ENCODE measurements around the gene FALEC. TPM values are rescaled to one million over a fixed set of nuclear protein-coding genes. Genes with fewer than 3 reads are reported as not detected.

The FALEC gene
- polyA plus RNA-seq, 1 donor from 2014 or later: not detected

GRCh38 chr1:150543500-150544143 lies 28.1 kb downstream of the FALEC start:
- TF ChIP-seq MXI1 (conservative IDR thresholded peaks at IDR 0.05; ENCODE audit: poor library complexity, severe bottlenecking) (no peak), REST (IDR thresholded peaks at IDR 0.05; ENCODE audit: borderline replicate concordance) (no peak), EP300 (conservative IDR thresholded peaks at IDR 0.05; ENCODE audit: poor library complexity, severe bottlenecking) (no peak), SMC3 (conservative IDR thresholded peaks at IDR 0.05; ENCODE audit: poor library complexity) (no peak), CTCF (IDR thresholded peaks at IDR 0.05; ENCODE audit: poor library complexity, severe bottlenecking) (no peak), RAD21 (conservative IDR thresholded peaks at IDR 0.05) (no peak), EZH2 (IDR thresholded peaks at IDR 0.05; ENCODE audit: borderline replicate concordance, insufficient read depth, low read length, poor library complexity, severe bottlenecking) (no peak), POLR2AphosphoS5 (IDR thresholded peaks at IDR 0.05) (no peak), TAF1 (IDR thresholded peaks at IDR 0.05; ENCODE audit: low read depth) (no peak)
- H3K9me3 ChIP-seq (ENCODE audit: low read length): no peaks in the 10 kb centered on the region
- no peaks in the 10 kb centered on the region for H3F3A ChIP-seq (ENCODE audit: insufficient read depth, low read length, poor library complexity, severe bottlenecking)
- no peaks in the 10 kb centered on the region for H4K20me1 ChIP-seq (ENCODE audit: insufficient read depth)
- no peaks in the 10 kb centered on the region for H3K9me2 ChIP-seq (ENCODE audit: insufficient read depth, low read length)
- H2AFZ ChIP-seq (ENCODE audit: low read depth, low read length): no peak overlapping the region
- no peak overlapping the region for H3K27ac ChIP-seq (ENCODE audit: low read length)
- H3K27me3 ChIP-seq (ENCODE audit: insufficient read depth, low read depth, low read length): peaks cover 4% of the 10 kb centered on the region
- H3K4me2 ChIP-seq (ENCODE audit: low read length): no peak overlapping the region
- H3K79me2 ChIP-seq (replicated peaks; ENCODE audit: insufficient read depth, low read length): no peaks in the 10 kb centered on the region
- H3K9ac ChIP-seq (ENCODE audit: low read length): no peak overlapping the region
- H3K36me3 ChIP-seq (ENCODE audit: insufficient read depth, low read length): no peaks in the 10 kb centered on the region
- no peak overlapping the region for H3K4me3 ChIP-seq (ENCODE audit: low read length)

GRCh38 chr1:150544204-150544603 lies 28.7 kb downstream of the FALEC start:
- no peak overlapping the region for H2AFZ ChIP-seq (ENCODE audit: low read depth, low read length)
- no peak for TF ChIP-seq SMC3 (conservative IDR thresholded peaks at IDR 0.05; ENCODE audit: poor library complexity)
- no peak for TF ChIP-seq REST (IDR thresholded peaks at IDR 0.05; ENCODE audit: borderline replicate concordance)
- TF ChIP-seq RAD21 (conservative IDR thresholded peaks at IDR 0.05): no peak
- no peak for TF ChIP-seq EZH2 (IDR thresholded peaks at IDR 0.05; ENCODE audit: borderline replicate concordance, insufficient read depth, low read length, poor library complexity, severe bottlenecking)
- TF ChIP-seq EP300 (conservative IDR thresholded peaks at IDR 0.05; ENCODE audit: poor library complexity, severe bottlenecking): no peak
- no peak for TF ChIP-seq POLR2AphosphoS5 (IDR thresholded peaks at IDR 0.05)
- TF ChIP-seq MXI1 (conservative IDR thresholded peaks at IDR 0.05; ENCODE audit: poor library complexity, severe bottlenecking): no peak
- TF ChIP-seq CTCF (IDR thresholded peaks at IDR 0.05; ENCODE audit: poor library complexity, severe bottlenecking): no peak
- TF ChIP-seq TAF1 (IDR thresholded peaks at IDR 0.05; ENCODE audit: low read depth): no peak
- H3K9me2 ChIP-seq (ENCODE audit: insufficient read depth, low read length): no peaks in the 10 kb centered on the region
- no peaks in the 10 kb centered on the region for H3F3A ChIP-seq (ENCODE audit: insufficient read depth, low read length, poor library complexity, severe bottlenecking)
- no peaks in the 10 kb centered on the region for H3K79me2 ChIP-seq (replicated peaks; ENCODE audit: insufficient read depth, low read length)
- no peak overlapping the region for H3K4me2 ChIP-seq (ENCODE audit: low read length)
- no peak overlapping the region for H3K9ac ChIP-seq (ENCODE audit: low read length)
- no peak overlapping the region for H3K4me3 ChIP-seq (ENCODE audit: low read length)
- H3K9me3 ChIP-seq (ENCODE audit: low read length): no peaks in the 10 kb centered on the region
- H3K27me3 ChIP-seq (ENCODE audit: insufficient read depth, low read depth, low read length): peaks cover 8% of the 10 kb centered on the region
- no peaks in the 10 kb centered on the region for H4K20me1 ChIP-seq (ENCODE audit: insufficient read depth)
- H3K27ac ChIP-seq (ENCODE audit: low read length): no peak overlapping the region
- no peaks in the 10 kb centered on the region for H3K36me3 ChIP-seq (ENCODE audit: insufficient read depth, low read length)
